ENCODE results near the gene ATP5PO. TPM values are rescaled to one million over a fixed set of nuclear protein-coding genes. Genes with fewer than 3 reads are reported as not detected.

Gene ATP5PO
- total RNA-seq, 4 donors from 2014 or later: 184 to 354 (median 297) TPM

DNA sequence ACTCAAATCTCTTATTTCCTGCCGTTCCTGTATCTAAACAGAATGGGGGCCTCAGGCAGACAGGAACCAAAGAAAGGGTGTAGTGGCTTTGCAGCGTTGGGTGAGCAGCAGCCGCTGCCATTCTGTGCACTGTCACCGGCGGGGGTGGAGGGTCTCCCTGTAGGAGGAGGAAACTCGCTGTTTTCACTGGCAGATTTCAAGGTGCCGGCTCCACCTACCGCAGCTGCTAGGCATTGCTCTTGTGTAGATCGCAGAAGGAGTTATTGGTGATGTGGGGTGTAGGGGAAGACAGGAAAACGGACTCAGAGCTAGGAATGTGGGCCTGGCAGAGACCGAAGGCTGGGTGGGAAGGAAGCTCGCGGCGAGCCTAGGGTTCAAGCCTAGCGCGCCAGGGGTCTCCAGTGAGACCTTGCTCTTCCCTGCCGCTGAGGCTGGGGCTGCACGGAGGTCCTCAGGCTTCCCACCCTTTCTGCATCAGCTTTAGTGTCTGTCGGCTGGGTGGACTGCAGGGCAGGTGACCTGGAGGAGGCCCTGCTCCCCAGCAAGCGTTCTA is 20.8 kb downstream of the ATP5PO start:
- DNase-seq: no peak
- H3K4me3 ChIP-seq: peak overlapping the region in 3 of 4 donors; percentile 30 to 56 (median 30)
- intact Hi-C loops (cut with DNase I): no loop called here
- no peak overlapping the region for H3K27ac ChIP-seq
- TF ChIP-seq, protein P1, sequence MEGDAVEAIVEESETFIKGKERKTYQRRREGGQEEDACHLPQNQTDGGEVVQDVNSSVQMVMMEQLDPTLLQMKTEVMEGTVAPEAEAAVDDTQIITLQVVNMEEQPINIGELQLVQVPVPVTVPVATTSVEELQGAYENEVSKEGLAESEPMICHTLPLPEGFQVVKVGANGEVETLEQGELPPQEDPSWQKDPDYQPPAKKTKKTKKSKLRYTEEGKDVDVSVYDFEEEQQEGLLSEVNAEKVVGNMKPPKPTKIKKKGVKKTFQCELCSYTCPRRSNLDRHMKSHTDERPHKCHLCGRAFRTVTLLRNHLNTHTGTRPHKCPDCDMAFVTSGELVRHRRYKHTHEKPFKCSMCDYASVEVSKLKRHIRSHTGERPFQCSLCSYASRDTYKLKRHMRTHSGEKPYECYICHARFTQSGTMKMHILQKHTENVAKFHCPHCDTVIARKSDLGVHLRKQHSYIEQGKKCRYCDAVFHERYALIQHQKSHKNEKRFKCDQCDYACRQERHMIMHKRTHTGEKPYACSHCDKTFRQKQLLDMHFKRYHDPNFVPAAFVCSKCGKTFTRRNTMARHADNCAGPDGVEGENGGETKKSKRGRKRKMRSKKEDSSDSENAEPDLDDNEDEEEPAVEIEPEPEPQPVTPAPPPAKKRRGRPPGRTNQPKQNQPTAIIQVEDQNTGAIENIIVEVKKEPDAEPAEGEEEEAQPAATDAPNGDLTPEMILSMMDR (IDR thresholded peaks at IDR 0.05): peak in 5 of 6 experiments; percentile 42 to 75 (median 61)
- no peak for TF ChIP-seq POLR2A (IDR thresholded peaks at IDR 0.05)
- H3K9me3 ChIP-seq: no peaks in the 10 kb centered on the region
- peaks cover 0 to under 1% (median 0%) of the 10 kb centered on the region in 3 donors for H3K36me3 ChIP-seq
- H3K27me3 ChIP-seq: no peaks in the 10 kb centered on the region
- H3K4me1 ChIP-seq: peaks cover 5 to 15% (median 11%) of the 10 kb centered on the region in 3 donors
- WGBS, 2 donors: 3 to 7% methylated on average over 10 to 16 of the region's 20 CpGs

DNA sequence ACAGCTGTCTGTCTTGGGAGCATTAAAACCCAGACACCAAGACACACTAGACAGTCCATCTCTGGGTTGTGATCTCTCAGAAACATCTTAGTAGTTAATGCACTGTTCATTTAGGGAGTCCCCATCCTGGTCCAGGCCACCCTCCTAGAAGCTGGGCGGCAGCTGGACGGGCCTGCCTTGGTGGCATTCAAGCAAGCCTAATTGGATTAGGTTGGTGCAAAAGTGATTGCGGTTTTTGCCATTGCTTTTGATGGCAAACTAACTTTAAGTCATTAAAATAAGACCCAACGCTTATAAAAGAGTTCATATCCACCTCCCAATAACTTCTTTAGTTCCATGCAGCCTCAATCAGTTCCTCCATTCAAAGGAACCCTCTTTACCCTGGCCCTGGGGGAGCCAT is 21.7 kb downstream of the ATP5PO start:
- intact Hi-C loops (cut with DNase I): no loop called here
- 92 to 98% methylated on average over 4 of the region's 4 CpGs for WGBS, 2 donors
- TF ChIP-seq POLR2A (IDR thresholded peaks at IDR 0.05): no peak
- TF ChIP-seq, protein P1 (IDR thresholded peaks at IDR 0.05): no peak

DNA sequence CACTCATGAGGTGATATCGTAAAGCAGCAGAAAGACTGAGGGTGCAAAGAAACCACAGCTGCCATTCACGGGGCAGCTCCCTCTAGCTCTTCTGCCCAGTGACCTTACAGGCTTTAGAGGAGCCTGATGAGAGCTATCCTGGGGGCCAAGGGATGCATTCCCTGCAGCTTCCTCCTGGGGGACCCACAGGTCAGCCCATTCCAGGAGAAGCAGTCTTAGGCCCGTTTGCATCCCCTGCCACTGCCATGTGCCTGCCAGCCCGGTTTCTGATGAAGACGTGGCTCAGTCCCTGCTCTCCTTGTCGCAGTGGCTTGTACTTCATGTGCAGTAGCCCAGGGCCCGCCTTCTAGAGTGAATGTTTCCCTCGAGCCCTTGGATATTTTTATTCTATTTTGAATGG is 22.8 kb downstream of the ATP5PO start:
- Histone ChIP-seq H3K36me3 (no peaks in the 10 kb centered on the region), H3K27me3 (no peaks in the 10 kb centered on the region), H3K4me1 (peaks cover 5 to 15% (median 11%) of the 10 kb centered on the region in 3 donors), H3K9me3 (no peaks in the 10 kb centered on the region), H3K4me3 (no peak overlapping the region), H3K27ac (no peak overlapping the region)
- intact Hi-C loops (cut with DNase I): no loop called here
- WGBS, 2 donors: 78 to 87% methylated on average over 6 to 7 of the region's 8 CpGs
- no peak for TF ChIP-seq POLR2A (IDR thresholded peaks at IDR 0.05)
- TF ChIP-seq, protein P1 (IDR thresholded peaks at IDR 0.05): no peak
- DNase-seq: no peak

More for the DNA sequence above, 21.7 kb downstream of the ATP5PO start:
- no peaks in the 10 kb centered on the region for H3K36me3 ChIP-seq
- DNase-seq: no peak
- peaks cover 5 to 15% (median 11%) of the 10 kb centered on the region in 3 donors for H3K4me1 ChIP-seq
- H3K4me3 ChIP-seq: no peak overlapping the region
- no peaks in the 10 kb centered on the region for H3K27me3 ChIP-seq
- no peak overlapping the region for H3K27ac ChIP-seq
- H3K9me3 ChIP-seq: no peaks in the 10 kb centered on the region

DNA sequence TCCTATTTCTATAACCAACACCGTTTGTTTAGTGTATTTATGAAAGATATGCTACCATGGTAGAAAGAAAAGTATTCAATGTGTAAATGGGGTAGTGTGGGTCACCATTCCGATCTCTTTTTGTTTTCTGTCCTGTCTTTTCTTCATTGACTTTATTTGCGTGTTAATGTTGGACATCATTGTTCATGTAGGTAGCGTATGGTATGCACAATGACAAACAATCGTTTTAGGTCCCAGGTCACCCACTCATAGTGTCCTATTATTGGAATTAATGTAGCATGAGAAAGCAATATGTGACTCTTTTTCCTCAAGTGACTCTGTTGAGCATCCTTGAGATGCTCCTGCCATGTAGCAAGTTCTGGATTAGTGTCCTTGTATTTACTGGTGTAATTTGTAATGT is 25.4 kb downstream of the ATP5PO start:
- intact Hi-C loops (cut with DNase I): no loop called here
- H3K9me3 ChIP-seq: no peaks in the 10 kb centered on the region
- H3K4me3 ChIP-seq: no peak overlapping the region
- WGBS, 2 donors: 89 to 91% methylated on average over 5 of the region's 5 CpGs
- no peaks in the 10 kb centered on the region for H3K36me3 ChIP-seq
- no peak for DNase-seq
- H3K27ac ChIP-seq: no peak overlapping the region
- TF ChIP-seq POLR2A (IDR thresholded peaks at IDR 0.05): no peak
- TF ChIP-seq, protein P1 (IDR thresholded peaks at IDR 0.05): no peak
- H3K27me3 ChIP-seq: peaks cover 0 to 12% (median 0%) of the 10 kb centered on the region in 4 donors
- peaks cover 5 to 16% (median 10%) of the 10 kb centered on the region in 3 donors for H3K4me1 ChIP-seq

DNA sequence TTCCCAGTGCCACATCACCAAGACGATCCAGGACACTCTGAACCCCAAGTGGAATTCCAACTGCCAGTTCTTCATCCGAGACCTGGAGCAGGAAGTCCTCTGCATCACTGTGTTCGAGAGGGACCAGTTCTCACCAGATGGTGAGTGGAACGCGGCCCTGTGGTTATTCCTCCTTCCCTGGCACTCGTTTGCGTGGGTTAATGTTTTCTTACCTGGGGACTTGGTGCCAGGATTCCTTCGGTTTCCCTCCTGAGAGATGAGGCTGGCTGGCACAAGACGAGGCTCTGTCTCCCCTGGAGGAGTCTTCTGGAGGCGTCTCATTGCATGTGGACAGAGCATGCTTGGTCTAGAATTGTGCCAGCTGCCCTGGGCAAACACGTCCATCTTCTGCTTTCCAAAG is 29.3 kb downstream of the ATP5PO start:
- 33 to 59% methylated on average over 6 to 11 of the region's 11 CpGs for WGBS, 2 donors
- no peak for DNase-seq
- intact Hi-C loops (cut with DNase I): no loop called here
- no peaks in the 10 kb centered on the region for H3K9me3 ChIP-seq
- H3K27me3 ChIP-seq: peaks cover 0 to 30% (median 0%) of the 10 kb centered on the region in 4 donors
- H3K27ac ChIP-seq: no peak overlapping the region
- peaks cover 0 to 25% (median 12%) of the 10 kb centered on the region in 3 donors for H3K4me1 ChIP-seq
- TF ChIP-seq POLR2A (IDR thresholded peaks at IDR 0.05): no peak
- TF ChIP-seq, protein P1 (IDR thresholded peaks at IDR 0.05): no peak
- H3K4me3 ChIP-seq: no peak overlapping the region
- H3K36me3 ChIP-seq: no peaks in the 10 kb centered on the region

All from esophagus squamous epithelium (tissue), 5 donors.